Kidney (tissue), 14 donors: ENCODE results near the gene PKNOX2. TPM values are rescaled to one million over a fixed set of nuclear protein-coding genes. Genes with fewer than 3 reads are reported as not detected.

Source experiments
- DNase-seq, 5 donors: peaks; one replicate each; pipeline ENCODE4 v3.0.0-alpha.2; 2013 to 2020
- FAIRE-seq: peaks from 2 replicates; lab custom pipeline; 2012; peaks lifted over from hg19 to GRCh38; lab: Jason Lieb, UNC
- H3K27ac ChIP-seq, 2 donors: one replicate each; pipeline ENCODE4 v1.7.0; 2013; ENCODE audit warnings: low read depth in 2 of 2, low read length in 2 of 2, inconsistent platforms in 1 of 2
- H3K27me3 ChIP-seq: one replicate; pipeline ENCODE4 v1.7.1; 2013; ENCODE audit warnings: low read length, inconsistent platforms; ENCODE audit not compliant: control insufficient read depth, insufficient read depth
- H3K36me3 ChIP-seq, 3 donors: one replicate each; pipeline versions ENCODE4 v1.7.0 to v1.7.1; 2013; ENCODE audit warnings: low read length in 3 of 3, control low read depth in 1 of 3, inconsistent platforms in 1 of 3; ENCODE audit not compliant: insufficient read depth in 3 of 3, control insufficient read depth in 2 of 3
- H3K4me1 ChIP-seq, 3 donors: one replicate each; pipeline versions ENCODE4 v1.7.0 to v1.7.1; 2013; ENCODE audit warnings: low read length in 3 of 3, inconsistent platforms in 1 of 3, low read depth in 1 of 3; ENCODE audit not compliant: control insufficient read depth in 2 of 3, insufficient read depth in 2 of 3
- H3K4me3 ChIP-seq, 3 donors: one replicate each; pipeline versions ENCODE4 v1.7.0 to v1.8.1; 2013; ENCODE audit warnings: low read length in 3 of 3, control low read depth in 1 of 3, inconsistent platforms in 1 of 3
- H3K9ac ChIP-seq, 3 donors: one replicate each; pipeline versions ENCODE4 v1.7.0 to v1.7.1; 2013; ENCODE audit warnings: low read length in 3 of 3, control low read depth in 1 of 3, inconsistent platforms in 1 of 3
- H3K9me3 ChIP-seq, 3 donors: one replicate each; pipeline versions ENCODE4 v1.7.0 to v1.7.1; 2013; ENCODE audit warnings: low read length in 3 of 3, control low read depth in 1 of 3, inconsistent platforms in 1 of 3; ENCODE audit not compliant: control insufficient read depth in 2 of 3, insufficient read depth in 1 of 3
- intact Hi-C: fragments of 100-400 bp; cut with DNase I; formaldehyde crosslinking; loops from one replicate; pipeline ENCODE4 v1.11.1; 2022
- polyA plus RNA-seq: library from polyadenylated mRNA; stranded (reverse); fragments of 350-450 nt; fragmentation: Illumina TruSeq; extraction: RNeasy Lipid Tissue Mini Kit (QIAGEN cat#74804); gene quantifications from one replicate; pipeline ENCODE4 v1.2.3, GENCODE V29; 2014; ENCODE audit warnings: low read depth, low replicate concordance; ENCODE audit not compliant: insufficient read depth
- total RNA-seq: library from RNA; stranded (reverse); fragmentation: NEBNext Ultra II Directional; extraction: Animal tissue kit (Norgen Biotek cat#: 25700); gene quantifications from one replicate; pipeline ENCODE4 v1.2.1, GENCODE V29; 2021
- TF ChIP-seq, protein P1 (sequence below): IDR thresholded peaks from 3 replicates; pipeline ENCODE4 v1.5.1; 2012; ENCODE audit warnings: mild to moderate bottlenecking, moderate library complexity, borderline replicate concordance; ENCODE audit not compliant: insufficient read depth; ENCODE audit errors: extremely low read depth
- donor health status: control.
- donor health status: control.
- donor health status: control.
- donor health status: control.
- donor health status: control.
- donor health status: DM: yes; HTN: yes; CAD: no.
- donor health status: Normal renal cell carcinoma (clear cell type).

Gene PKNOX2
- total and polyA plus RNA-seq, 2 donors from 2014 or later = 1.5 to 6.0 TPM

DNA sequence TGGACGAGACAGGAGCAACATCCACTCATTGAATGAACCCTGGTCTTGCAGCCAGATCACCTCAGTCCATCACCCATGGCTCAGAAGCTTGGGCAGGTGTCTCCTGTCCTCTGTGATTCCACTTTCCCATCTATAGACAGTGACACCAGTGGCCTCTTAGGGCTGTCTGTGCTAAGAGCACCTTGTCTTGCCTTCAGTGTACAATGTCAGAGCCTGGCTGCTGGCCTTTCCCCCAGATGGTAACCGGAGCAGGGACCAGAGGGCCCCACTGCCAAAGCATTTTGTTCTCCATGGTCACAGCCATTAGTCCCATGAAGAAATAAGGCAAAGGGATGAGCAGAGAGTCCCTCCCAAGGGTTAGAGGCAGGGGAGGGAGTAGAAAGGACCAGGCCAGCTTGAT is 35.4 kb downstream of the PKNOX2 start:
- Histone ChIP-seq H3K9ac (no peak overlapping the region), H3K36me3 (no peaks in the 10 kb centered on the region), H3K27ac (no peak overlapping the region), H3K27me3 (no peaks in the 10 kb centered on the region), H3K4me3 (no peak overlapping the region), H3K9me3 (no peaks in the 10 kb centered on the region), H3K4me1 (peaks cover 5 to 7% (median 5%) of the 10 kb centered on the region in 3 donors)
- no peak for FAIRE-seq
- no peak for DNase-seq
- intact Hi-C loops = no loop called here
- TF ChIP-seq, protein P1, sequence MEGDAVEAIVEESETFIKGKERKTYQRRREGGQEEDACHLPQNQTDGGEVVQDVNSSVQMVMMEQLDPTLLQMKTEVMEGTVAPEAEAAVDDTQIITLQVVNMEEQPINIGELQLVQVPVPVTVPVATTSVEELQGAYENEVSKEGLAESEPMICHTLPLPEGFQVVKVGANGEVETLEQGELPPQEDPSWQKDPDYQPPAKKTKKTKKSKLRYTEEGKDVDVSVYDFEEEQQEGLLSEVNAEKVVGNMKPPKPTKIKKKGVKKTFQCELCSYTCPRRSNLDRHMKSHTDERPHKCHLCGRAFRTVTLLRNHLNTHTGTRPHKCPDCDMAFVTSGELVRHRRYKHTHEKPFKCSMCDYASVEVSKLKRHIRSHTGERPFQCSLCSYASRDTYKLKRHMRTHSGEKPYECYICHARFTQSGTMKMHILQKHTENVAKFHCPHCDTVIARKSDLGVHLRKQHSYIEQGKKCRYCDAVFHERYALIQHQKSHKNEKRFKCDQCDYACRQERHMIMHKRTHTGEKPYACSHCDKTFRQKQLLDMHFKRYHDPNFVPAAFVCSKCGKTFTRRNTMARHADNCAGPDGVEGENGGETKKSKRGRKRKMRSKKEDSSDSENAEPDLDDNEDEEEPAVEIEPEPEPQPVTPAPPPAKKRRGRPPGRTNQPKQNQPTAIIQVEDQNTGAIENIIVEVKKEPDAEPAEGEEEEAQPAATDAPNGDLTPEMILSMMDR = no peak

DNA sequence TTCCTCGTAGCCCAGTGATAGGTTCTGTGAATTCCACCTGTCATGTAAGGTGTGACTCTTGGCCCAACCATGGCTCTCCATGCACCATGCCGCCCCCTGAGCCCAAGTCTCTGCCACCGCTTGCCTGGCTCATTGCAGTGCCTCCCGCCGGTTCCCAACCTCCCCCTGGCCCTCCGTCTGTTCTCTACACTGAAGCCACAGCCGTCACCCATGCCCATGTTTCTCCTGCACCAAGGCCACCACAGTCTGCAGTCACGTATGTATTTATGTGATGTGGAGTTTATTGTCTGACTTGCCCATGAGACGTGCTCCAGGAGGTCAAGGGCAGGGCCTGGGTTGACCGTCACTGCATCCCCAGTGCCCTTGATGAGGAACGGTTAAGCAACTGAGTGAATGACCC is 35.9 kb downstream of the PKNOX2 start:
- Histone ChIP-seq H3K36me3 (no peaks in the 10 kb centered on the region), H3K27me3 (no peaks in the 10 kb centered on the region), H3K4me1 (peaks cover 5 to 7% (median 5%) of the 10 kb centered on the region in 3 donors), H3K9me3 (no peaks in the 10 kb centered on the region), H3K4me3 (no peak overlapping the region), H3K27ac (no peak overlapping the region), H3K9ac (no peak overlapping the region)
- TF ChIP-seq, protein P1 = no peak
- DNase-seq = peak in 1 of 5 donors; percentile 29
- FAIRE-seq = no peak
- intact Hi-C loops = no loop called here

DNA sequence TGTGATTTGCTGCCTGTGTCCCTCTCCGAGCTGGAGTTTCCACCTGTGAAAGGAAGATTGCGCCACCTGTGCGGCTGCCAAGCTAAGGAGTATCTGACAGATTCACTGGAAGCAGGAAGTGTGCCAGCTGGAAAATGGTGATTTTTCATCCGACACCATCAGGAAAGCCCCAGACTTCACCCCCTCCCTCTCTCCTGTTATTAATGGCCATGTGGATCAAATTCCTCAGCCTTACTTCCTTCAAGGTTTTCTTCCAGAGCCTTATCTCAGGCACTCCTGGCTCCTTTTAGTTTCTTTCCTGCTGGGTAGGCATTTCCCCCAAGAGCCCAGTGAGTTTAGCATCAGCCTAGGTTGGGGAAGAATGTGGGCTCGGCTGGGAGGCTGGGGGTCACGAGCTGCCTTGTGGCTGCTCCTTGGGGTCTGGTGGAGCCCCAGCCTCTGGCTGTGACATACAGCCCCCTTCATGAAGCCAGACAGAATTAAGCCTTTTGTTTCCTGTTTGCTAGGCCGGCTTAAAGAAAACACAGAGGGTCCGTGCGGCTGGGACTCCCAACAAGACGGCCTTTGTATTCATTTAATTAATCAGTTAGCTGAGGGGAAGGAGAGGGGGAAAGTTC is 37.1 kb downstream of the PKNOX2 start:
- peak; percentile 77 to 90 (median 83) for DNase-seq
- H3K36me3 ChIP-seq = no peaks in the 10 kb centered on the region
- TF ChIP-seq, protein P1 = no peak
- no peaks in the 10 kb centered on the region for H3K9me3 ChIP-seq
- H3K9ac ChIP-seq = no peak overlapping the region
- intact Hi-C loops = no loop called here
- no peak overlapping the region for H3K27ac ChIP-seq
- peaks cover 5 to 7% (median 5%) of the 10 kb centered on the region in 3 donors for H3K4me1 ChIP-seq
- FAIRE-seq = no peak
- H3K27me3 ChIP-seq = no peaks in the 10 kb centered on the region
- peak overlapping the region in 1 of 3 donors; percentile 20 for H3K4me3 ChIP-seq

DNA sequence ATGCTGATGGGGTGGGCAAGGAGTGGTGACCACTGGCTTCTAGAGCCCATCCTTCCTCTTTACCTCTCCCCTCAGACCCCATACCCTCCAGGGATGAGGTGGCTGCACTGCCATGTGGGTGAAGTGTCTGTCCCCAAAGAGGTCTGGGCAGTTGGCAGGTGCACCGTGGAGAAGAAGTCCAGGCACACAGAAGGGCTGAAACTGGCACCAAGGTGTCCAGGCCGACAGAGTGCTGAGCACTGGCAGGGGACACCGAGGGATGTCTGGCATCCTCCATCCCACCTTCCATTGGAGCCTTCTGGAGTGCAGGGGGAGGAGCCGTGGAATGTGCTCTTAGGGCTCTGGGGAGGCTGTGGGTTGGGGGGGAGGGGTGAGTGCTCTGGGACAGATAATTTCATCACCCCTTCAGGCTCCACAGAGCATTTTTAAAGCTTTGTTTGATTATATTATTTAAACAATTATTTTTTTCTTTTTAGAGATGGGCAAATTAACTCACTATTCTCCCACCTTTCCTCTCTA is 37.9 kb downstream of the PKNOX2 start:
- TF ChIP-seq, protein P1 = no peak
- Histone ChIP-seq H3K9me3 (no peaks in the 10 kb centered on the region), H3K27me3 (no peaks in the 10 kb centered on the region), H3K4me3 (no peak overlapping the region), H3K36me3 (no peaks in the 10 kb centered on the region), H3K9ac (no peak overlapping the region), H3K4me1 (peaks cover 5 to 7% (median 5%) of the 10 kb centered on the region in 3 donors), H3K27ac (no peak overlapping the region)
- no peak for FAIRE-seq
- peak in 2 of 5 donors; percentile 49 to 53 for DNase-seq
- intact Hi-C loops = no loop called here
